Testis (tissue), 2 donors: ENCODE measurements around the gene PGLYRP4.

Experiments
- POLR2A ChIP-seq: fragments of 450-650 bp; IDR thresholded peaks from one replicate; pipeline ENCODE4 v1.6.1; 2017; ENCODE audit warnings: antibody characterized with exemption, mild to moderate bottlenecking, moderate library complexity
- TF ChIP-seq, protein P1 (sequence below), 3 experiments: fragments of 450-650 bp in 2 of 3; fragments of 200-600 bp in 1 of 3; sonication (generic) in 1 of 3; IDR thresholded peaks; one replicate each; pipeline ENCODE4 v1.5.1; 2016 to 2019; ENCODE audit warnings: antibody characterized with exemption in 3 of 3, mild to moderate bottlenecking in 2 of 3, moderate library complexity in 1 of 3

DNA sequence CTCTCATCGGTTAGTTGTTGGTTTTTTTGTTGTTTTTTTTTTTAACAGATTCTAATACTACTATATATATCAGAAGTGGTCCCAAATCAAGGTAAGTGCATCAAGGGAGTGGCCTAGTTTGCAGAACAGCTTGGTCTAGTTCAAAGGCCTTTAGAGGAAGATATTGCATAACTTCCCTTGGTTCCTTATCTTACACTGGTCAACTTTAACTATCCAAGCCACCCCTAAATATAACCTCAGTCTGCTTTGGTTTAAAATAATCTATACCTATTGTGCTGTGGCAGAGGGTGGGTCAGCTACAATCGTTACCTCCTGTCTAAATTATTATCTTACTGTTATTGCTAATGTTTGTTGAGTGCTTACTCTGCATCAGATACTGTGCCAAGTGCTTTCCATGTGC, 19.9 kb upstream of the PGLYRP4 start:
- TF ChIP-seq, protein P1, sequence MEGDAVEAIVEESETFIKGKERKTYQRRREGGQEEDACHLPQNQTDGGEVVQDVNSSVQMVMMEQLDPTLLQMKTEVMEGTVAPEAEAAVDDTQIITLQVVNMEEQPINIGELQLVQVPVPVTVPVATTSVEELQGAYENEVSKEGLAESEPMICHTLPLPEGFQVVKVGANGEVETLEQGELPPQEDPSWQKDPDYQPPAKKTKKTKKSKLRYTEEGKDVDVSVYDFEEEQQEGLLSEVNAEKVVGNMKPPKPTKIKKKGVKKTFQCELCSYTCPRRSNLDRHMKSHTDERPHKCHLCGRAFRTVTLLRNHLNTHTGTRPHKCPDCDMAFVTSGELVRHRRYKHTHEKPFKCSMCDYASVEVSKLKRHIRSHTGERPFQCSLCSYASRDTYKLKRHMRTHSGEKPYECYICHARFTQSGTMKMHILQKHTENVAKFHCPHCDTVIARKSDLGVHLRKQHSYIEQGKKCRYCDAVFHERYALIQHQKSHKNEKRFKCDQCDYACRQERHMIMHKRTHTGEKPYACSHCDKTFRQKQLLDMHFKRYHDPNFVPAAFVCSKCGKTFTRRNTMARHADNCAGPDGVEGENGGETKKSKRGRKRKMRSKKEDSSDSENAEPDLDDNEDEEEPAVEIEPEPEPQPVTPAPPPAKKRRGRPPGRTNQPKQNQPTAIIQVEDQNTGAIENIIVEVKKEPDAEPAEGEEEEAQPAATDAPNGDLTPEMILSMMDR (IDR thresholded peaks at IDR 0.05), result no peak
- no peak for TF ChIP-seq POLR2A
